ENCODE data around the gene EVI2A. TPM values are rescaled to one million over a fixed set of nuclear protein-coding genes. Genes with fewer than 3 reads are reported as not detected.
A peak's percentile ranks its signal among the peaks of the same experiment; 100 is the strongest.

Gene EVI2A
- total and polyA plus RNA-seq, 2 of the 13 experiments (the other 11 are each of a cell fraction or from before 2014, with no cell fraction given), result not detected

DNA sequence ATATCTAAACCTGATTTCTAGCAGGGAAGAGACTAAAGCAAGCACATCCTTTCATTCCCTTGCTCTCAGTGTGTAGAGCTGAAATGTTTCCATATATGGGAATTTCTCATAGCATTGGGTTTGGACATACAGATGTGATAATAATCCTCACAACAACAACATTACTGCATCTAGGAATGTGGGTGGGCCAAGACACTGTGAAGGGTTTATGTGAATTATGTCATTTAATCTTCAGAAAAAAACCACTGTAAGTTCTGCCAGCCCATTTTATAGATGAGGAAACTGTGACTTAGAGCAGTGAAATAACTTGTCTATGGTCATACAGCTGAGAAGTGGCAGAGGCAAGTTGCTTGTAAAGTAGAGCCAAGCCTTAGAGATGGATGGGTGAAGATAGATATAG lies 29.6 kb downstream of the EVI2A start:
- CTCF ChIA-PET (ENCODE audit: low intra/inter-chr PET ratio, low total read pairs), result no interaction called here

DNA sequence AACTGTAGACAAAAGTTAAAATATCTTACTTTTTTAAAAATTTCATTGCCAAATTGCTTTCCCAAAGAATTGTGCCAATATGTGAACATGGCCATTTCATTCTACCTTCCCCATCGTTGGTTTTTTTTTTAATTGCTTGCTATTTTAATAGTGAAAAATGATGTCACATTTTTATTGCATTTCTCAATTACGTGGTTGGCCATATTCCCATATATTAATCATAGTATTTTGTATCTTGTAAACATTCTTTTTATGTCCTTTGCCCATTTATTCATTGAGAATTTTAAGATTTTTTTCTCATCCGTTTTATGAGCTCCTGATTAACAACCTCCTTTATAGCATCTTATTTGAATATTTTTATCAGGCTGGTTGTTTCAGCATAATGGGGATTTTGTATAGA lies 31.6 kb downstream of the EVI2A start:
- Histone ChIP-seq H4K20me1 (ENCODE audit: insufficient read depth, low read length) (no peaks in the 10 kb centered on the region), H2AFZ (ENCODE audit: low read length) (no peak overlapping the region), H3K9me3 (ENCODE audit: low read length) (no peaks in the 10 kb centered on the region), H3K36me3 (replicated peaks in 1 of 2; ENCODE audit: control insufficient read depth in 1 of 2, insufficient read depth in 2 of 2, low read length in 2 of 2) (peaks cover 0 to 7% of the 10 kb centered on the region in 2 experiments; a peak in 2 of 5 replicates), H3K4me3 (replicated peaks in 1 of 3; ENCODE audit: insufficient read depth in 1 of 3, low read depth in 2 of 3, low read length in 3 of 3) (no peak overlapping the region), H3K27me3 (ENCODE audit: control insufficient read depth in 1 of 2, insufficient read depth in 2 of 2, low read length in 2 of 2) (no peaks in the 10 kb centered on the region), H3K4me1 (ENCODE audit: insufficient read depth, low read length) (no peaks in the 10 kb centered on the region), H3K27ac (ENCODE audit: extremely low read length, insufficient read depth, low read length) (no peak overlapping the region), H3K79me2 (ENCODE audit: insufficient read depth, low read length) (no peaks in the 10 kb centered on the region), H3K9ac (ENCODE audit: insufficient read depth, low read depth, low read length) (no peak overlapping the region), H3K4me2 (ENCODE audit: low read depth, low read length) (no peak overlapping the region)
- no peak for DNase-seq (ENCODE audit: low spot score)
- POLR2A ChIA-PET, result no interaction called here
- in situ Hi-C loops (cut with HindIII; ENCODE audit: extremely low pct_ligation_motif_present, low pct_unique_long_range_greater_than_20kb) (no loop called here), intact Hi-C loops (cut with micrococcal nuclease; ENCODE audit: unreplicated experiment) (no loop called here)
- ATAC-seq, result no peak
- CTCF ChIA-PET (ENCODE audit: low intra/inter-chr PET ratio, low total read pairs), result no interaction called here
- 94% methylated on average over 3 of the region's 3 CpGs for WGBS (ENCODE audit: low lambda C conversion rate)
- no TSS peak for BruUV-seq (replicated peaks)
- FAIRE-seq, result no peak
- TF ChIP-seq ZNF614 (CRISPR knock-in tag; IDR thresholded peaks at IDR 0.05; ENCODE audit: borderline replicate concordance) (no peak), FOXK1 (CRISPR knock-in tag; IDR thresholded peaks at IDR 0.05; ENCODE audit: borderline replicate concordance, low read depth) (no peak), ZNF670 (CRISPR knock-in tag; IDR thresholded peaks at IDR 0.05; ENCODE audit: borderline replicate concordance) (no peak), ZNF33B (CRISPR knock-in tag; IDR thresholded peaks at IDR 0.05) (no peak), SALL1 (CRISPR knock-in tag; IDR thresholded peaks at IDR 0.05) (no peak), MTF1 (CRISPR knock-in tag; IDR thresholded peaks at IDR 0.05) (no peak), NPAS2 (CRISPR knock-in tag; IDR thresholded peaks at IDR 0.05; ENCODE audit: borderline replicate concordance) (no peak)
- TF ChIP-seq, protein P1, sequence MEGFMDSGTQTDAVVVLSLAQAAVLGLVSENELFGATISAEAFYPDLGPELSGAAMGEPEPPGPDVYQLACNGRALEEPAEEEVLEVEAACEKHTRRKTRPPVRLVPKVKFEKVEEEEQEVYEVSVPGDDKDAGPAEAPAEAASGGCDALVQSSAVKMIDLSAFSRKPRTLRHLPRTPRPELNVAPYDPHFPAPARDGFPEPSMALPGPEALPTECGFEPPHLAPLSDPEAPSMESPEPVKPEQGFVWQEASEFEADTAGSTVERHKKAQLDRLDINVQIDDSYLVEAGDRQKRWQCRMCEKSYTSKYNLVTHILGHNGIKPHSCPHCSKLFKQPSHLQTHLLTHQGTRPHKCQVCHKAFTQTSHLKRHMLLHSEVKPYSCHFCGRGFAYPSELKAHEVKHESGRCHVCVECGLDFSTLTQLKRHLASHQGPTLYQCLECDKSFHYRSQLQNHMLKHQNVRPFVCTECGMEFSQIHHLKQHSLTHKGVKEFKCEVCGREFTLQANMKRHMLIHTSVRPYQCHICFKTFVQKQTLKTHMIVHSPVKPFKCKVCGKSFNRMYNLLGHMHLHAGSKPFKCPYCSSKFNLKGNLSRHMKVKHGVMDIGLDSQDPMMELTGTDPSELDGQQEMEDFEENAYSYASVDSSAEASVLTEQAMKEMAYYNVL (CRISPR knock-in tag; IDR thresholded peaks at IDR 0.05; ENCODE audit: borderline replicate concordance), result no peak

More for the DNA sequence above, 29.6 kb downstream of the EVI2A start:
- H2AFZ ChIP-seq (ENCODE audit: low read length), result no peak overlapping the region
- POLR2A ChIA-PET, result no interaction called here
- DNase-seq (ENCODE audit: low spot score), result no peak
- TF ChIP-seq MIXL1 (CRISPR knock-in tag; IDR thresholded peaks at IDR 0.05), result no peak
- TF ChIP-seq ZNF253 (CRISPR knock-in tag; IDR thresholded peaks at IDR 0.05; ENCODE audit: borderline replicate concordance), result no peak
- 0 out of 2 replicates have a peak, but pooled peaks have one; percentile 40 for TF ChIP-seq ZNF629 (CRISPR knock-in tag; conservative IDR thresholded peaks at IDR 0.05)
- FAIRE-seq, result no peak
- no peaks in the 10 kb centered on the region for H4K20me1 ChIP-seq (ENCODE audit: insufficient read depth, low read length)
- intact Hi-C loops (cut with micrococcal nuclease; ENCODE audit: unreplicated experiment), result no loop called here
- in situ Hi-C loops (cut with HindIII; ENCODE audit: extremely low pct_ligation_motif_present, low pct_unique_long_range_greater_than_20kb), result no loop called here
- H3K36me3 ChIP-seq (replicated peaks in 1 of 2; ENCODE audit: control insufficient read depth in 1 of 2, insufficient read depth in 2 of 2, low read length in 2 of 2), result peaks cover 0 to 4% of the 10 kb centered on the region in 2 experiments; a peak in 2 of 5 replicates
- H3K27me3 ChIP-seq (ENCODE audit: control insufficient read depth in 1 of 2, insufficient read depth in 2 of 2, low read length in 2 of 2), result no peaks in the 10 kb centered on the region
- no peaks in the 10 kb centered on the region for H3K4me1 ChIP-seq (ENCODE audit: insufficient read depth, low read length)
- no peak overlapping the region for H3K27ac ChIP-seq (ENCODE audit: extremely low read length, insufficient read depth, low read length)
- H3K9me3 ChIP-seq (ENCODE audit: low read length), result no peaks in the 10 kb centered on the region
- H3K4me3 ChIP-seq (replicated peaks in 1 of 3; ENCODE audit: insufficient read depth in 1 of 3, low read depth in 2 of 3, low read length in 3 of 3), result no peak overlapping the region
- ATAC-seq, result no peak
- no TSS peak for BruUV-seq (replicated peaks)
- no peaks in the 10 kb centered on the region for H3K79me2 ChIP-seq (ENCODE audit: insufficient read depth, low read length)
- no peak overlapping the region for H3K9ac ChIP-seq (ENCODE audit: insufficient read depth, low read depth, low read length)
- no peak overlapping the region for H3K4me2 ChIP-seq (ENCODE audit: low read depth, low read length)

Data from HepG2 (cell line).